Thoracic aorta (tissue), 2 donors: ENCODE results near the gene NRP1. TPM values are rescaled to one million over a fixed set of nuclear protein-coding genes. Genes with fewer than 3 reads are reported as not detected.

Source experiments
- ATAC-seq: fragments of 150-250 bp; one replicate; pipeline ENCODE4 v1.8.0; 2017; ENCODE audit warnings: low read depth; ENCODE audit not compliant: insufficient number of reproducible peaks, low FRiP score
- DNase-seq: peaks from one replicate; pipeline ENCODE4 v3.0.0-alpha.2; 2020; ENCODE audit warnings: low spot score
- H3K27ac ChIP-seq, 2 donors: fragments of 200-600 bp; sonication (generic); 1 replicate in 1 of 2; 2 replicates in 1 of 2; pipeline ENCODE4 v1.5.1; 2016; ENCODE audit warnings: mild to moderate bottlenecking in 2 of 2, moderate library complexity in 2 of 2
- H3K27me3 ChIP-seq: fragments of 200-600 bp; sonication (generic); replicated peaks from 2 replicates; pipeline ENCODE4 v1.6.0; 2016; ENCODE audit warnings: mild to moderate bottlenecking; ENCODE audit not compliant: insufficient read depth
- H3K36me3 ChIP-seq: fragments of 200-600 bp; sonication (generic); one replicate; pipeline ENCODE4 v1.5.1; 2016
- H3K4me1 ChIP-seq, 2 donors: fragments of 200-600 bp; sonication (generic); 1 replicate in 1 of 2; 2 replicates in 1 of 2; pipeline versions ENCODE4 v1.5.1 to v1.6.0; 2016; ENCODE audit warnings: low read depth in 2 of 2, mild to moderate bottlenecking in 1 of 2; ENCODE audit not compliant: control insufficient read depth in 1 of 2
- H3K4me3 ChIP-seq: fragments of 200-600 bp; sonication (generic); 2 replicates; pipeline ENCODE4 v1.5.1; 2016; ENCODE audit warnings: mild to moderate bottlenecking
- H3K9me3 ChIP-seq: fragments of 200-600 bp; sonication (generic); 2 replicates; pipeline ENCODE4 v1.5.1; 2016
- CTCF ChIP-seq: fragments of 200-600 bp; sonication (generic); IDR thresholded peaks from one replicate; pipeline ENCODE4 v1.5.1; 2019; ENCODE audit warnings: antibody characterized with exemption
- total RNA-seq, 2 donors: library from RNA; depleted of rRNA; stranded (reverse); fragments of >200 nt; gene quantifications; one replicate each; pipeline versions ENCODE4 v1.1.0 to v1.2.3, GENCODE V29; 2016

Gene NRP1
- total RNA-seq, 2 donors from 2014 or later: 66.9 to 117 TPM

GRCh38 chr10:33344676-33345075 lies 10.2 kb upstream of the NRP1 start:
- no peak for TF ChIP-seq CTCF
- ATAC-seq: no peak
- no peak overlapping the region for H3K4me3 ChIP-seq

GRCh38 chr10:33341637-33342036 lies 7.2 kb upstream of the NRP1 start:
- H3K9me3 ChIP-seq: no peaks in the 10 kb centered on the region
- ATAC-seq: no peak
- no peaks in the 10 kb centered on the region for H3K27me3 ChIP-seq
- TF ChIP-seq CTCF: no peak
- H3K4me1 ChIP-seq: peaks cover 2 to 29% of the 10 kb centered on the region in 2 donors
- no peak for DNase-seq
- H3K36me3 ChIP-seq: no peaks in the 10 kb centered on the region
- peak overlapping the region; percentile 40 for H3K4me3 ChIP-seq
- no peak overlapping the region for H3K27ac ChIP-seq

More at GRCh38 chr10:33344676-33345075, 10.2 kb upstream of the NRP1 start:
- H3K27ac ChIP-seq: no peak overlapping the region
- H3K36me3 ChIP-seq: no peaks in the 10 kb centered on the region
- no peaks in the 10 kb centered on the region for H3K9me3 ChIP-seq
- H3K27me3 ChIP-seq: no peaks in the 10 kb centered on the region
- peaks cover 0 to 20% of the 10 kb centered on the region in 2 donors for H3K4me1 ChIP-seq
- no peak for DNase-seq

DNA sequence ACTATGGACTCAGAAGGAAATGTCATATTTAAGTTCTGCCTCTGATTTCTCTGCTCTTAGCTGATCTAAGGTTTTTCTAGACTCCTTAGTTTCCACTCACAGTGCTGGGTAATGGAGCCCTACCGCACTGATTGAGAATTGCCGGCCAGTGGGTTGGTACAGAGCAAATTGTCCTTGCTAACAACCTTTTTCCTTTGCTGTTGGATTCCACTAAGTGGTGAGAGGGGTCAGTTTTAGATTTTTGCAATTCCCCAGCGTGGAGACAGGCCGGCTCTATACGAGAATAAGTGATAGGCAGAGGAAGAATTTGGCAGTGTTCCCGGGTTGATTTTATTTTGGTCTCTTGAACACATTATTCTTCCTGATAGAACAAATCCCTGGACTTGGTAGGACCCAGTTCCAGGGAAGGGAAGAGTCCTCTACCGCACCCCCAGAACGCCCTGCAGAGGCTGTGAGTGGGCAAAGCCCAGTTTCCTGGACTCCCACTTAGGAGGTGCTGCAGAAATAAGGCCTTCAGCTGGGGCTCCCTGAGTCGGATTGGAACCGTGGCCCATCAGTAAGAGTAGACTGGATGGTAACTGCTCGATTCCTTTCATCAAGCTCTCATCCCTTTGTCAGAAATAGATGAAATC lies 3.0 kb upstream of the NRP1 start:
- TF ChIP-seq CTCF: peak; percentile 36
- no peak for ATAC-seq
- no peaks in the 10 kb centered on the region for H3K9me3 ChIP-seq
- H3K27me3 ChIP-seq: no peaks in the 10 kb centered on the region
- no peaks in the 10 kb centered on the region for H3K36me3 ChIP-seq
- peak overlapping the region; percentile 94 for H3K4me3 ChIP-seq
- peak overlapping the region; percentile 92 to 96 for H3K27ac ChIP-seq
- no peak for DNase-seq
- H3K4me1 ChIP-seq: peaks cover 2 to 29% of the 10 kb centered on the region in 2 donors

- no peak for TF ChIP-seq CTCF
- no peaks in the 10 kb centered on the region for H3K36me3 ChIP-seq
- peak overlapping the region; percentile 92 to 96 for H3K27ac ChIP-seq
- DNase-seq (no peak), ATAC-seq (peak; percentile 21)
- no peaks in the 10 kb centered on the region for H3K27me3 ChIP-seq
- H3K4me1 ChIP-seq: peaks cover 2 to 24% of the 10 kb centered on the region in 2 donors
- H3K9me3 ChIP-seq: no peaks in the 10 kb centered on the region
- peak overlapping the region; percentile 94 for H3K4me3 ChIP-seq
Observed at GRCh38 chr10:33336582-33337325, 2.3 kb upstream of the NRP1 start.

GRCh38 chr10:33335801-33336581 lies 1.5 kb upstream of the NRP1 start:
- Histone ChIP-seq H3K36me3 (no peaks in the 10 kb centered on the region), H3K9me3 (no peaks in the 10 kb centered on the region), H3K27ac (peak overlapping the region; percentile 92 to 96), H3K4me3 (peak overlapping the region; percentile 94), H3K27me3 (no peaks in the 10 kb centered on the region), H3K4me1 (peaks cover 6 to 24% of the 10 kb centered on the region in 2 donors)
- ATAC-seq (peak; percentile 17), DNase-seq (no peak)
- no peak for TF ChIP-seq CTCF
